NCI-H1930 (cell line): ENCODE data around the gene MKNK1.
"Not testable (repeated sequence)": the region's sequence is repeated elsewhere in the genome, so short reads cannot be mapped to it uniquely, and the experiment has no call there.

Source experiments
- DNase-seq, 2 experiments: peaks; one replicate each; lab custom pipeline; 2025; lab: John Stamatoyannopoulos, UW

The MKNK1 gene

GRCh38 chr1:46603858-46604549 is at the start of gene MKNK1:
Gene MKNK1 (minus strand): TSS chr1:46604268. CDS start chr1:46583327, 20,941 bp downstream.
- DNase-seq = peak; percentile 95

GRCh38 chr1:46653405-46653958 is 49.4 kb upstream of the MKNK1 start:
- no peak for DNase-seq

GRCh38 chr1:46652321-46653100 is 48.4 kb upstream of the MKNK1 start:
- no peak for DNase-seq

GRCh38 chr1:46651152-46651551 is 47.1 kb upstream of the MKNK1 start:
- DNase-seq = not testable (repeated sequence)

- no peak for DNase-seq
Measured at GRCh38 chr1:46650491-46650890, 46.4 kb upstream of the MKNK1 start.

- no peak for DNase-seq
Measured at GRCh38 chr1:46649764-46650163, 45.7 kb upstream of the MKNK1 start.

GRCh38 chr1:46647611-46648010 is 43.5 kb upstream of the MKNK1 start:
- no peak for DNase-seq

GRCh38 chr1:46646844-46647243 is 42.8 kb upstream of the MKNK1 start:
- no peak for DNase-seq

- no peak for DNase-seq
Measured at GRCh38 chr1:46646331-46646730, 42.3 kb upstream of the MKNK1 start.

GRCh38 chr1:46645815-46646214 is 41.7 kb upstream of the MKNK1 start:
- no peak for DNase-seq

- peak; percentile 11 to 78 for DNase-seq
Measured at GRCh38 chr1:46643368-46643775, 39.3 kb upstream of the MKNK1 start.

GRCh38 chr1:46642115-46642680 is 38.1 kb upstream of the MKNK1 start:
- no peak for DNase-seq

- DNase-seq = no peak
Measured at GRCh38 chr1:46639547-46639946, 35.5 kb upstream of the MKNK1 start.

- DNase-seq = no peak
Measured at GRCh38 chr1:46638921-46639320, 34.9 kb upstream of the MKNK1 start.

GRCh38 chr1:46637444-46638083 is 33.5 kb upstream of the MKNK1 start:
- DNase-seq = no peak

GRCh38 chr1:46635205-46635604 is 31.1 kb upstream of the MKNK1 start:
- no peak for DNase-seq

GRCh38 chr1:46630719-46631118 is 26.7 kb upstream of the MKNK1 start:
- no peak for DNase-seq

GRCh38 chr1:46623743-46624644 is 19.9 kb upstream of the MKNK1 start:
- no peak for DNase-seq

- no peak for DNase-seq
Measured at GRCh38 chr1:46622344-46622743, 18.3 kb upstream of the MKNK1 start.

GRCh38 chr1:46621930-46622329 is 17.9 kb upstream of the MKNK1 start:
- DNase-seq = no peak

- no peak for DNase-seq
Measured at GRCh38 chr1:46619656-46620258, 15.7 kb upstream of the MKNK1 start.
